K562 (cell line): ENCODE data around the gene PRRC2A. TPM values are rescaled to one million over a fixed set of nuclear protein-coding genes. Genes with fewer than 3 reads are reported as not detected.
A peak's percentile ranks its signal among the peaks of the same experiment; 100 is the strongest.

Experiments used
- CBX8 ChIP-seq: fragments of 200-600 bp; sonication (generic); IDR thresholded peaks from 2 replicates; pipeline ENCODE4 v1.6.1; 2012; ENCODE audit warnings: borderline replicate concordance, mixed run types, low read depth, mild to moderate bottlenecking, moderate library complexity, mixed read lengths, low read length, control low read depth, inconsistent platforms; ENCODE audit not compliant: poor library complexity, severe bottlenecking; ENCODE audit errors: extremely low read depth
- DNMT1 ChIP-seq: fragments of 450-650 bp; IDR thresholded peaks from 2 replicates; pipeline ENCODE4 v1.6.1; 2016; ENCODE audit warnings: antibody characterized with exemption, mild to moderate bottlenecking
- FOXK2 ChIP-seq, 2 experiments: fragments of 450-650 bp; IDR thresholded peaks in 1 of 2; conservative IDR thresholded peaks in 1 of 2; 2 replicates each; pipeline ENCODE4 v1.6.1; 2016; ENCODE audit warnings: low read depth in 2 of 2, mild to moderate bottlenecking in 1 of 2
- GABPA ChIP-seq: fragments of 200-800 bp; sonication (Bioruptor generic); conservative IDR thresholded peaks from 2 replicates; pipeline ENCODE4 v1.6.1; 2016; ENCODE audit warnings: low read depth, missing genetic modification characterization, missing compliant biosample characterization
- HEY1 ChIP-seq: fragments of 250-450 bp; sonication (Bioruptor Pico); IDR thresholded peaks from 2 replicates; pipeline ENCODE4 v1.5.0; 2020; ENCODE audit warnings: mild to moderate bottlenecking, moderate library complexity, borderline replicate concordance
- KDM1A ChIP-seq, 2 experiments: fragments of 450-650 bp; IDR thresholded peaks; 2 replicates each; pipeline ENCODE4 v1.6.1; 2016; ENCODE audit warnings: mild to moderate bottlenecking in 2 of 2
- MTA3 ChIP-seq: fragments of 450-650 bp; formaldehyde crosslinking; IDR thresholded peaks from 2 replicates; pipeline ENCODE4 v1.6.1; 2017; ENCODE audit warnings: mild to moderate bottlenecking, borderline replicate concordance
- POLR3A ChIP-seq: IDR thresholded peaks from 2 replicates; pipeline ENCODE4 v1.6.1; 2011; ENCODE audit warnings: borderline replicate concordance, mild to moderate bottlenecking, moderate library complexity; ENCODE audit not compliant: insufficient read length, insufficient read depth; ENCODE audit errors: extremely low read depth
- PRPF4 ChIP-seq: fragments of 200-400 bp; formaldehyde crosslinking; IDR thresholded peaks from one replicate; pipeline ENCODE4 v1.6.1; 2017; ENCODE audit warnings: low read length, low read depth, mild to moderate bottlenecking; ENCODE audit not compliant: insufficient read depth, poor library complexity, severe bottlenecking
- SAP30 ChIP-seq: fragments of 200-600 bp; sonication (generic); IDR thresholded peaks from 2 replicates; pipeline ENCODE4 v1.6.1; 2012; ENCODE audit warnings: borderline replicate concordance, low read depth, mild to moderate bottlenecking, moderate library complexity, low read length, control low read depth, inconsistent platforms; ENCODE audit not compliant: insufficient read depth, poor library complexity, severe bottlenecking
- SIN3A ChIP-seq, 2 experiments: fragments of 150-350 bp in 1 of 2; IDR thresholded peaks; 2 replicates each; pipeline ENCODE4 v1.6.1; 2011 to 2016; ENCODE audit warnings: borderline replicate concordance in 2 of 2, low read depth in 2 of 2, low read length in 2 of 2, mild to moderate bottlenecking in 2 of 2, moderate library complexity in 2 of 2; ENCODE audit not compliant: control insufficient read depth in 1 of 2
- SRSF9 ChIP-seq: fragments of 200-400 bp; formaldehyde crosslinking; IDR thresholded peaks from 2 replicates; pipeline ENCODE4 v1.6.1; 2017; ENCODE audit warnings: low read depth, low read length, borderline replicate concordance
- XRCC4 ChIP-seq: IDR thresholded peaks from one replicate; pipeline ENCODE4 v1.6.1; 2011; ENCODE audit not compliant: insufficient read depth, insufficient read length; ENCODE audit errors: extremely low read depth
- ZNF124 ChIP-seq: sonication (generic); formaldehyde crosslinking; IDR thresholded peaks from 2 replicates; pipeline ENCODE4 v1.8.1; 2022; ENCODE audit warnings: missing genetic modification reagents
- ZNF584 ChIP-seq: fragments of 200-800 bp; sonication (Bioruptor generic); IDR thresholded peaks from 2 replicates; pipeline ENCODE4 v1.6.1; 2016; ENCODE audit warnings: low read depth, mild to moderate bottlenecking, missing genetic modification characterization, missing compliant biosample characterization
- polyA plus RNA-seq, 8 experiments: library from polyadenylated mRNA; depleted of rRNA in 4 of 8; stranded (reverse) in 5 of 8; unstranded in 3 of 8; fragments of >200 nt; fragmentation: Nextera tagmentation in 2 of 8; fragmentation: Illumina TruSeq in 1 of 8; extraction: Ambion mirVana in 2 of 8; extraction: Trizol in 1 of 8; gene quantifications; 2 replicates each; pipeline versions ENCODE4 v1.2.1 to v1.2.3, GENCODE V29; 2011 to 2014; ENCODE audit warnings: inconsistent platforms in 1 of 8, missing spikeins in 1 of 8
- total RNA-seq, 7 experiments: library from RNA; depleted of rRNA in 6 of 7; stranded (reverse); fragments of >200 nt in 6 of 7; fragmentation: Illumina TruSeq in 2 of 7; extraction: Trizol in 2 of 7; gene quantifications; 2 replicates each; pipeline versions ENCODE4 v1.2.1 to v1.2.3, GENCODE V29; 2011 to 2021; ENCODE audit warnings: low replicate concordance in 1 of 7
- TF ChIP-seq, protein P1 (sequence below): fragments of 250-450 bp; sonication (Bioruptor Pico); IDR thresholded peaks from 2 replicates; pipeline ENCODE4 v1.8.0; 2021; ENCODE audit warnings: borderline replicate concordance, mild to moderate bottlenecking, moderate library complexity; ENCODE audit not compliant: poor library complexity, severe bottlenecking
- TF ChIP-seq, protein P2 (sequence below): fragments of 250-450 bp; sonication (Bioruptor Pico); IDR thresholded peaks from 2 replicates; pipeline ENCODE4 v1.5.1; 2021; ENCODE audit warnings: mild to moderate bottlenecking
- TF ChIP-seq, protein P3 (sequence below): fragments of 450-650 bp; IDR thresholded peaks from 2 replicates; pipeline ENCODE4 v1.7.1; 2018; ENCODE audit warnings: mild to moderate bottlenecking, low read depth; ENCODE audit not compliant: partially characterized antibody
- TF ChIP-seq, protein P4 (sequence below): fragments of 250-450 bp; sonication (Bioruptor Pico); IDR thresholded peaks from 2 replicates; pipeline ENCODE4 v1.5.0; 2021

Gene PRRC2A
- total and polyA plus RNA-seq, 9 of the 15 experiments (the other 6 are each of a cell fraction or from before 2014, with no cell fraction given): 1.0 to 332 (median 63.0) TPM

DNA sequence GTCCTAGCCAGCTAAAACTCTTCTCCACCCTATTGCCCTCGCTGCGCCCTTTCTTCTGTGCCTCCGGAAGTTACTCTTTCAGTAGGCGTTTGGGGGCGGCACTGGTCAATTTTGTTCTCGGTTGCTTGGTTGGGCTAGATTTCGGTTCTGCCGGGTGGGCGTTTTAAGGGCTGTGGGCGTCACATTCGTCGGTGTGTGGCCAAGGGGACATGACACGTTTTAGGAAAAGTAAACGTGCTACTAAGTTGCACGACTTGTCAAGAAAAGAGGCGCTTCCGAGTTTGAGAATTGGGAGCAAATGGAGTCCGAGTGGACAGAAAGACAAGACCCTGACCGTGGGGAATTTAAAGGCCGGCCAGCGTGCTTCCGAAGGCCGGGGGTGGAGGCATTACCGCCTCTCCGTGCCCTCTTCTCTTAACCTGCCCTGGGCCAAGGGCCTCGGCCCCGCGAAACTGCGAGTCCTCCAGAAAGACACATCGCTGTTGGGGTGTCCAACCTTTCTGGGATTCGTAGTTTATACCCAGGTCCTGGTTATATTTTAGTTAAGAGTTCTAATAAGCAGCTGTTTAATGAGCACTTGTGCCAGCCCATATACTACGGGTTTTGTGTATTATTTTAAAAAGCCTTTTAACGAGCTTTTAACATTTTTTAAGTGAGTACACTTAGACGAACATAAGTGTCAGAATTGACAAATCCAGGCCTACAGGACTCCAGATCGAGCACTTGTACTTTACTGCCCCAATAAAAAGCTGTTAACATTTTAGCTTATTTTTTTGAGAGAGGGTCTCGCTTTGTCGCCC, 32.6 kb downstream of the PRRC2A start (continued):
- TF ChIP-seq SRSF9 (no peak), ZNF584 (CRISPR knock-in tag) (peak; percentile 10; the same call in 1 of the 2 replicates), XRCC4 (no peak), SAP30 (peak; percentile 81), POLR3A (no peak), CBX8 (no peak), GABPA (no peak), SIN3A (IDR thresholded peaks at IDR 0.05; ENCODE audit: borderline replicate concordance in 2 of 2, control insufficient read depth in 1 of 2, low read depth in 2 of 2, low read length in 2 of 2) (peak; percentile 1 to 79; a peak in 1 of 4 replicates), MTA3 (peak; percentile 54), KDM1A (IDR thresholded peaks at IDR 0.05) (no peak), ZNF124 (no peak), FOXK2 (conservative IDR thresholded peaks at IDR 0.05 in 1 of 2, IDR thresholded peaks at IDR 0.05 in 1 of 2; ENCODE audit: low read depth in 2 of 2) (peak; percentile 93; a peak in 3 of 4 replicates), DNMT1 (no peak; the same call in none of the 2 replicates), HEY1 (CRISPR knock-in tag) (no peak; the same call in 1 of the 2 replicates), PRPF4 (peak; percentile 8)
- TF ChIP-seq, protein P1, sequence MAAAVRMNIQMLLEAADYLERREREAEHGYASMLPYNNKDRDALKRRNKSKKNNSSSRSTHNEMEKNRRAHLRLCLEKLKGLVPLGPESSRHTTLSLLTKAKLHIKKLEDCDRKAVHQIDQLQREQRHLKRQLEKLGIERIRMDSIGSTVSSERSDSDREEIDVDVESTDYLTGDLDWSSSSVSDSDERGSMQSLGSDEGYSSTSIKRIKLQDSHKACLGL (CRISPR knock-in tag): peak; percentile 77
- TF ChIP-seq, protein P2, sequence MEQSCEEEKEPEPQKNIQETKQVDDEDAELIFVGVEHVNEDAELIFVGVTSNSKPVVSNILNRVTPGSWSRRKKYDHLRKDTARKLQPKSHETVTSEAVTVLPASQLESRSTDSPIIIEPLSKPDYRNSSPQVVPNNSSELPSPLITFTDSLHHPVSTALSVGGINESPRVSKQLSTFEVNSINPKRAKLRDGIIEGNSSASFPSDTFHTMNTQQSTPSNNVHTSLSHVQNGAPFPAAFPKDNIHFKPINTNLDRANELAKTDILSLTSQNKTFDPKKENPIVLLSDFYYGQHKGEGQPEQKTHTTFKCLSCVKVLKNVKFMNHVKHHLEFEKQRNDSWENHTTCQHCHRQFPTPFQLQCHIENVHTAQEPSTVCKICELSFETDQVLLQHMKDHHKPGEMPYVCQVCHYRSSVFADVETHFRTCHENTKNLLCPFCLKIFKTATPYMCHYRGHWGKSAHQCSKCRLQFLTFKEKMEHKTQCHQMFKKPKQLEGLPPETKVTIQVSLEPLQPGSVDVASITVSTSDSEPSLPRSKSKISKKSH (CRISPR knock-in tag): no peak
- TF ChIP-seq, protein P3, sequence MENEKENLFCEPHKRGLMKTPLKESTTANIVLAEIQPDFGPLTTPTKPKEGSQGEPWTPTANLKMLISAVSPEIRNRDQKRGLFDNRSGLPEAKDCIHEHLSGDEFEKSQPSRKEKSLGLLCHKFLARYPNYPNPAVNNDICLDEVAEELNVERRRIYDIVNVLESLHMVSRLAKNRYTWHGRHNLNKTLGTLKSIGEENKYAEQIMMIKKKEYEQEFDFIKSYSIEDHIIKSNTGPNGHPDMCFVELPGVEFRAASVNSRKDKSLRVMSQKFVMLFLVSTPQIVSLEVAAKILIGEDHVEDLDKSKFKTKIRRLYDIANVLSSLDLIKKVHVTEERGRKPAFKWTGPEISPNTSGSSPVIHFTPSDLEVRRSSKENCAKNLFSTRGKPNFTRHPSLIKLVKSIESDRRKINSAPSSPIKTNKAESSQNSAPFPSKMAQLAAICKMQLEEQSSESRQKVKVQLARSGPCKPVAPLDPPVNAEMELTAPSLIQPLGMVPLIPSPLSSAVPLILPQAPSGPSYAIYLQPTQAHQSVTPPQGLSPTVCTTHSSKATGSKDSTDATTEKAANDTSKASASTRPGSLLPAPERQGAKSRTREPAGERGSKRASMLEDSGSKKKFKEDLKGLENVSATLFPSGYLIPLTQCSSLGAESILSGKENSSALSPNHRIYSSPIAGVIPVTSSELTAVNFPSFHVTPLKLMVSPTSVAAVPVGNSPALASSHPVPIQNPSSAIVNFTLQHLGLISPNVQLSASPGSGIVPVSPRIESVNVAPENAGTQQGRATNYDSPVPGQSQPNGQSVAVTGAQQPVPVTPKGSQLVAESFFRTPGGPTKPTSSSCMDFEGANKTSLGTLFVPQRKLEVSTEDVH: no peak
- TF ChIP-seq, protein P4, sequence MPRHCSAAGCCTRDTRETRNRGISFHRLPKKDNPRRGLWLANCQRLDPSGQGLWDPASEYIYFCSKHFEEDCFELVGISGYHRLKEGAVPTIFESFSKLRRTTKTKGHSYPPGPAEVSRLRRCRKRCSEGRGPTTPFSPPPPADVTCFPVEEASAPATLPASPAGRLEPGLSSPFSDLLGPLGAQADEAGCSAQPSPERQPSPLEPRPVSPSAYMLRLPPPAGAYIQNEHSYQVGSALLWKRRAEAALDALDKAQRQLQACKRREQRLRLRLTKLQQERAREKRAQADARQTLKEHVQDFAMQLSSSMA (CRISPR knock-in tag): no peak; the same call in 1 of the 2 replicates
